SJSA1 (cell line): ENCODE results near the gene PGM3. TPM values are rescaled to one million over a fixed set of nuclear protein-coding genes. Genes with fewer than 3 reads are reported as not detected.

Source experiments
- DNase-seq, 2 experiments: peaks; one replicate each; pipeline ENCODE4 v3.0.0-alpha.2; 2015 to 2020; ENCODE audit warnings: low spot score in 2 of 2, low read depth in 1 of 2
- H3K27ac ChIP-seq: fragments of 250-450 bp; sonication (Bioruptor Pico); 2 replicates; pipeline ENCODE4 v1.5.1; 2020; ENCODE audit warnings: mild to moderate bottlenecking, moderate library complexity
- H3K27me3 ChIP-seq: fragments of 250-450 bp; sonication (Bioruptor Pico); replicated peaks from 2 replicates; pipeline ENCODE4 v1.5.1; 2020; ENCODE audit warnings: mild to moderate bottlenecking, moderate library complexity
- H3K36me3 ChIP-seq: fragments of 250-450 bp; sonication (Bioruptor Pico); 2 replicates; pipeline ENCODE4 v1.5.1; 2020; ENCODE audit warnings: mild to moderate bottlenecking
- H3K4me1 ChIP-seq: fragments of 250-450 bp; sonication (Bioruptor Pico); replicated peaks from 2 replicates; pipeline ENCODE4 v1.6.1; 2021; ENCODE audit warnings: mild to moderate bottlenecking
- H3K4me3 ChIP-seq: fragments of 250-450 bp; sonication (Bioruptor Pico); 2 replicates; pipeline ENCODE4 v1.5.1; 2020; ENCODE audit warnings: mild to moderate bottlenecking
- H3K9me3 ChIP-seq: fragments of 250-450 bp; sonication (Bioruptor Pico); replicated peaks from 2 replicates; pipeline ENCODE4 v1.5.1; 2020; ENCODE audit warnings: mild to moderate bottlenecking
- total RNA-seq: library from RNA; depleted of rRNA; stranded (reverse); fragments of >200 nt; shearing (Covaris generic); gene quantifications from 2 replicates; pipeline ENCODE4 v1.2.3, GENCODE V29; 2014; rRNA removed

PGM3 gene
- total RNA-seq: 51.1 and 65.3 TPM in 2 replicates

- peak; percentile 88 to 89 for DNase-seq
- Histone ChIP-seq H3K36me3 (peaks cover 41% of the 10 kb centered on the region), H3K4me1 (peaks cover 5% of the 10 kb centered on the region), H3K9me3 (no peaks in the 10 kb centered on the region), H3K27ac (peak within 1 kb of the TSS; percentile 47), H3K4me3 (peak within 1 kb of the TSS; percentile 75), H3K27me3 (no peaks in the 10 kb centered on the region)
Measured at GRCh38 chr6:83192871-83193746, at the start of gene PGM3, which contains the start of gene RWDD2A. Gene PGM3 (minus strand): TSS chr6:83193265. CDS start chr6:83191012, 2,253 bp downstream. Gene RWDD2A (plus strand): TSS chr6:83193357. CDS start chr6:83194452, 1,095 bp downstream.

- H3K4me1 ChIP-seq: no peaks in the 10 kb centered on the region
- no peaks in the 10 kb centered on the region for H3K27me3 ChIP-seq
- H3K27ac ChIP-seq: no peak overlapping the region
- no peak for DNase-seq
- H3K4me3 ChIP-seq: no peak overlapping the region
- peaks cover 9% of the 10 kb centered on the region for H3K36me3 ChIP-seq
- H3K9me3 ChIP-seq: no peaks in the 10 kb centered on the region
Measured at GRCh38 chr6:83231146-83231545, 38.1 kb upstream of the PGM3 start.

GRCh38 chr6:83226517-83226916 lies 33.5 kb upstream of the PGM3 start:
- Histone ChIP-seq H3K4me3 (no peak overlapping the region), H3K36me3 (peaks cover 16% of the 10 kb centered on the region), H3K4me1 (no peaks in the 10 kb centered on the region), H3K9me3 (no peaks in the 10 kb centered on the region), H3K27ac (no peak overlapping the region), H3K27me3 (no peaks in the 10 kb centered on the region)
- DNase-seq: no peak

- Histone ChIP-seq H3K27me3 (no peaks in the 10 kb centered on the region), H3K27ac (no peak overlapping the region), H3K9me3 (no peaks in the 10 kb centered on the region), H3K4me1 (no peaks in the 10 kb centered on the region), H3K36me3 (peaks cover 18% of the 10 kb centered on the region), H3K4me3 (no peak overlapping the region)
- DNase-seq: peak in 1 of 2 experiments; percentile 41
Measured at GRCh38 chr6:83221889-83222479, 28.9 kb upstream of the PGM3 start.

- Histone ChIP-seq H3K4me3 (no peak overlapping the region), H3K27ac (no peak overlapping the region), H3K9me3 (no peaks in the 10 kb centered on the region), H3K4me1 (no peaks in the 10 kb centered on the region), H3K36me3 (peaks cover 23% of the 10 kb centered on the region), H3K27me3 (no peaks in the 10 kb centered on the region)
- DNase-seq: no peak
Measured at GRCh38 chr6:83221276-83221675, 28.2 kb upstream of the PGM3 start.

GRCh38 chr6:83220121-83220520 lies 27.1 kb upstream of the PGM3 start:
- no peaks in the 10 kb centered on the region for H3K9me3 ChIP-seq
- no peak overlapping the region for H3K4me3 ChIP-seq
- H3K27ac ChIP-seq: no peak overlapping the region
- DNase-seq: no peak
- H3K4me1 ChIP-seq: peaks cover 3% of the 10 kb centered on the region; the same call in 1 of the 2 replicates
- H3K36me3 ChIP-seq: peaks cover 32% of the 10 kb centered on the region
- H3K27me3 ChIP-seq: no peaks in the 10 kb centered on the region

GRCh38 chr6:83218646-83219045 lies 25.6 kb upstream of the PGM3 start:
- Histone ChIP-seq H3K36me3 (peaks cover 34% of the 10 kb centered on the region), H3K4me1 (peaks cover 3% of the 10 kb centered on the region; the same call in 1 of the 2 replicates), H3K27ac (no peak overlapping the region), H3K4me3 (no peak overlapping the region), H3K27me3 (no peaks in the 10 kb centered on the region), H3K9me3 (no peaks in the 10 kb centered on the region)
- DNase-seq: no peak

- Histone ChIP-seq H3K27me3 (no peaks in the 10 kb centered on the region), H3K27ac (no peak overlapping the region), H3K36me3 (peaks cover 31% of the 10 kb centered on the region), H3K9me3 (no peaks in the 10 kb centered on the region), H3K4me1 (peaks cover 3% of the 10 kb centered on the region; the same call in 1 of the 2 replicates), H3K4me3 (no peak overlapping the region)
- DNase-seq: no peak
Measured at GRCh38 chr6:83216806-83217205, 23.7 kb upstream of the PGM3 start.

GRCh38 chr6:83215131-83216047 lies 22.3 kb upstream of the PGM3 start:
- peak; percentile 43 to 58 for DNase-seq
- Histone ChIP-seq H3K27ac (no peak overlapping the region), H3K36me3 (peaks cover 28% of the 10 kb centered on the region), H3K4me3 (no peak overlapping the region), H3K9me3 (no peaks in the 10 kb centered on the region), H3K4me1 (peaks cover 3% of the 10 kb centered on the region; the same call in 1 of the 2 replicates), H3K27me3 (no peaks in the 10 kb centered on the region)

GRCh38 chr6:83202031-83202430 lies 9.0 kb upstream of the PGM3 start:
- Histone ChIP-seq H3K27ac (no peak overlapping the region), H3K4me3 (no peak overlapping the region), H3K27me3 (no peaks in the 10 kb centered on the region), H3K4me1 (peaks cover 16% of the 10 kb centered on the region), H3K36me3 (peaks cover 3% of the 10 kb centered on the region), H3K9me3 (no peaks in the 10 kb centered on the region)
- no peak for DNase-seq

- peaks cover 16% of the 10 kb centered on the region for H3K4me1 ChIP-seq
- peak in 1 of 2 experiments; percentile 17 for DNase-seq
- H3K36me3 ChIP-seq: peaks cover 3% of the 10 kb centered on the region
- H3K9me3 ChIP-seq: no peaks in the 10 kb centered on the region
- no peak overlapping the region for H3K27ac ChIP-seq
- H3K27me3 ChIP-seq: no peaks in the 10 kb centered on the region
- H3K4me3 ChIP-seq: no peak overlapping the region
Measured at GRCh38 chr6:83199863-83200225, 6.8 kb upstream of the PGM3 start.

- Histone ChIP-seq H3K36me3 (peaks cover 3% of the 10 kb centered on the region), H3K27me3 (no peaks in the 10 kb centered on the region), H3K4me3 (no peak overlapping the region), H3K27ac (peak overlapping the region; percentile 43), H3K9me3 (no peaks in the 10 kb centered on the region), H3K4me1 (peaks cover 16% of the 10 kb centered on the region)
- DNase-seq: no peak
Measured at GRCh38 chr6:83199173-83199862, 6.3 kb upstream of the PGM3 start.
